H9 (cell line): Measurements from ENCODE around the gene ANK3. TPM values are rescaled to one million over a fixed set of nuclear protein-coding genes. Genes with fewer than 3 reads are reported as not detected.

ENCODE experiments used
- DNase-seq: peaks from one replicate; pipeline ENCODE4 v3.0.0-alpha.2; 2017
- H2AFZ ChIP-seq: one replicate; pipeline ENCODE4 v1.6.1; 2013; ENCODE audit warnings: mild to moderate bottlenecking, low read length, control low read depth, moderate library complexity
- H2AK5ac ChIP-seq: 2 replicates; pipeline ENCODE4 v1.6.1; 2013; ENCODE audit warnings: low read length, control low read depth, mixed read lengths; ENCODE audit not compliant: insufficient read length
- H2BK120ac ChIP-seq: one replicate; pipeline ENCODE4 v1.6.1; 2013; ENCODE audit warnings: low read depth, mild to moderate bottlenecking, low read length, control low read depth, inconsistent platforms; ENCODE audit not compliant: poor library complexity, severe bottlenecking
- H2BK12ac ChIP-seq: 2 replicates; pipeline ENCODE4 v1.6.1; 2013; ENCODE audit warnings: low read length, control low read depth, mixed read lengths, low read depth; ENCODE audit not compliant: insufficient read length
- H2BK15ac ChIP-seq: 2 replicates; pipeline ENCODE4 v1.6.1; 2013; ENCODE audit warnings: low read depth, low read length, control low read depth
- H2BK20ac ChIP-seq: one replicate; pipeline ENCODE4 v1.6.1; 2013; ENCODE audit warnings: low read depth, mild to moderate bottlenecking, low read length, control low read depth, inconsistent platforms; ENCODE audit not compliant: poor library complexity, severe bottlenecking
- H2BK5ac ChIP-seq: 2 replicates; pipeline ENCODE4 v1.6.1; 2013; ENCODE audit warnings: low read length, control low read depth, mixed read lengths; ENCODE audit not compliant: insufficient read length
- H3K14ac ChIP-seq: 2 replicates; pipeline ENCODE4 v1.6.1; 2013; ENCODE audit warnings: low read length, control low read depth; ENCODE audit not compliant: insufficient read depth
- H3K18ac ChIP-seq: 2 replicates; pipeline ENCODE4 v1.6.1; 2013; ENCODE audit warnings: low read depth, mild to moderate bottlenecking, mixed read lengths, low read length, control low read depth; ENCODE audit not compliant: insufficient read length
- H3K23ac ChIP-seq: 2 replicates; pipeline ENCODE4 v1.6.1; 2013; ENCODE audit warnings: low read length, control low read depth, mixed read lengths, low read depth; ENCODE audit not compliant: insufficient read length
- H3K23me2 ChIP-seq: 2 replicates; pipeline ENCODE4 v1.6.1; 2013; ENCODE audit warnings: low read depth, mild to moderate bottlenecking, mixed read lengths, low read length, control low read depth; ENCODE audit not compliant: insufficient read length, poor library complexity, severe bottlenecking
- H3K27ac ChIP-seq: 2 replicates; pipeline ENCODE4 v1.5.1; 2013; ENCODE audit warnings: low read length, control low read depth, mixed read lengths, low read depth; ENCODE audit not compliant: insufficient read length
- H3K27me3 ChIP-seq: 2 replicates; pipeline ENCODE4 v1.6.1; 2013; ENCODE audit warnings: low read length, control low read depth, inconsistent platforms; ENCODE audit not compliant: insufficient read depth
- H3K4ac ChIP-seq: 2 replicates; pipeline ENCODE4 v1.6.1; 2013; ENCODE audit warnings: low read depth, mild to moderate bottlenecking, control low read depth, inconsistent platforms, low read length, moderate library complexity
- H3K4me1 ChIP-seq: 2 replicates; pipeline ENCODE4 v1.6.1; 2013; ENCODE audit warnings: low read length, control low read depth, inconsistent platforms; ENCODE audit not compliant: insufficient read depth
- H3K4me2 ChIP-seq: 2 replicates; pipeline ENCODE4 v1.6.1; 2013; ENCODE audit warnings: low read length, control low read depth, mixed read lengths; ENCODE audit not compliant: insufficient read length, insufficient read depth
- H3K56ac ChIP-seq: 2 replicates; pipeline ENCODE4 v1.6.1; 2013; ENCODE audit warnings: low read depth, mild to moderate bottlenecking, mixed read lengths, low read length, control low read depth; ENCODE audit not compliant: insufficient read length
- H3K79me1 ChIP-seq: 2 replicates; pipeline ENCODE4 v1.6.1; 2013; ENCODE audit warnings: low read depth, mild to moderate bottlenecking, moderate library complexity, low read length, control low read depth, inconsistent platforms; ENCODE audit not compliant: insufficient read depth, poor library complexity, severe bottlenecking
- H3K79me2 ChIP-seq: 2 replicates; pipeline ENCODE4 v1.6.1; 2013; ENCODE audit warnings: low read length, control low read depth, inconsistent platforms; ENCODE audit not compliant: insufficient read depth
- H3K9ac ChIP-seq: 2 replicates; pipeline ENCODE4 v1.6.1; 2013; ENCODE audit warnings: low read length, control low read depth, mixed read lengths; ENCODE audit not compliant: insufficient read length; ENCODE audit errors: extremely low read depth
- H3K9me3 ChIP-seq: one replicate; pipeline ENCODE4 v1.6.1; 2013; ENCODE audit warnings: low read depth, low read length, inconsistent platforms; ENCODE audit not compliant: control insufficient read depth
- H3T11ph ChIP-seq: one replicate; pipeline ENCODE4 v1.6.1; 2013; ENCODE audit warnings: mild to moderate bottlenecking, low read length, control low read depth, inconsistent platforms
- H4K20me1 ChIP-seq: one replicate; pipeline ENCODE4 v1.6.1; 2013; ENCODE audit not compliant: control insufficient read depth, insufficient read length, insufficient read depth
- H4K5ac ChIP-seq: 2 replicates; pipeline ENCODE4 v1.6.1; 2013; ENCODE audit warnings: low read depth, mild to moderate bottlenecking, mixed read lengths, low read length, control low read depth; ENCODE audit not compliant: insufficient read length
- H4K8ac ChIP-seq: replicated peaks from 2 replicates; pipeline ENCODE4 v1.6.1; 2013; ENCODE audit warnings: low read length, control low read depth, mixed read lengths, low read depth; ENCODE audit not compliant: insufficient read length
- H4K91ac ChIP-seq: 2 replicates; pipeline ENCODE4 v1.6.1; 2013; ENCODE audit warnings: low read depth, mild to moderate bottlenecking, moderate library complexity, mixed read lengths, low read length, control low read depth; ENCODE audit not compliant: insufficient read length
- H3K27ac Mint-ChIP-seq, 3 experiments: 2 replicates in 2 of 3; 3 replicates in 1 of 3; pipeline ENCODE4 v1.8.0; 2020 to 2021; ENCODE audit warnings: mixed read lengths in 3 of 3, mild to moderate bottlenecking in 1 of 3, moderate library complexity in 1 of 3
- H3K27me3 Mint-ChIP-seq: 2 replicates; pipeline ENCODE4 v1.8.0; 2021; ENCODE audit warnings: low read depth, mild to moderate bottlenecking, moderate library complexity, mixed read lengths
- H3K36me3 Mint-ChIP-seq, 3 experiments: 2 replicates in 2 of 3; 3 replicates in 1 of 3; pipeline ENCODE4 v1.8.0; 2020 to 2021; ENCODE audit warnings: low read depth in 3 of 3, mixed read lengths in 3 of 3; ENCODE audit not compliant: insufficient read depth in 1 of 3
- H3K4me1 Mint-ChIP-seq, 2 experiments: 2 replicates each; pipeline ENCODE4 v1.8.0; 2020; ENCODE audit warnings: mixed read lengths in 2 of 2
- H3K4me3 Mint-ChIP-seq, 2 experiments: 2 replicates in 1 of 2; 3 replicates in 1 of 2; pipeline ENCODE4 v1.8.0; 2020 to 2021; ENCODE audit warnings: mild to moderate bottlenecking in 2 of 2, mixed read lengths in 2 of 2, moderate library complexity in 1 of 2
- H3K9me3 Mint-ChIP-seq, 2 experiments: 2 replicates in 1 of 2; 3 replicates in 1 of 2; pipeline ENCODE4 v1.8.0; 2020; ENCODE audit warnings: mild to moderate bottlenecking in 2 of 2, mixed read lengths in 2 of 2, moderate library complexity in 1 of 2
- CTCF ChIP-seq: fragments of 200-600 bp; sonication (generic); conservative IDR thresholded peaks from 3 replicates; pipeline ENCODE4 v1.8.0; 2021; ENCODE audit warnings: antibody characterized with exemption, mild to moderate bottlenecking
- total RNA-seq: library from RNA; stranded (reverse); gene quantifications from 2 replicates; pipeline ENCODE4 v1.2.1, GENCODE V29; 2021

Gene ANK3
- total RNA-seq, 1 experiment from 2014 or later, result 59.6 TPM

GRCh38 chr10:59977486-59977885 lies 412.2 kb downstream of the ANK3 start:
- no peak for DNase-seq
- Histone ChIP-seq H3K27ac (no peak overlapping the region), H3K4ac (no peak overlapping the region), H3K9ac (no peak overlapping the region), H3K14ac (no peak overlapping the region), H4K20me1 (no peaks in the 10 kb centered on the region), H3K23ac (no peak overlapping the region), H3K18ac (no peak overlapping the region), H3K79me1 (no peaks in the 10 kb centered on the region), H2BK20ac (peak overlapping the region; percentile 45), H3K27me3 (no peaks in the 10 kb centered on the region), H4K91ac (no peak overlapping the region), H4K5ac (no peak overlapping the region), H2AFZ (no peak overlapping the region), H3T11ph (no peak overlapping the region), H3K56ac (no peak overlapping the region), H3K4me1 (no peaks in the 10 kb centered on the region), H3K9me3 (no peaks in the 10 kb centered on the region), H2BK5ac (no peak overlapping the region), H3K23me2 (no peaks in the 10 kb centered on the region), H4K8ac (no peak overlapping the region), H2BK120ac (no peak overlapping the region), H2BK12ac (no peak overlapping the region), H2AK5ac (no peak overlapping the region), H2BK15ac (no peak overlapping the region), H3K79me2 (no peaks in the 10 kb centered on the region), H3K4me2 (no peak overlapping the region)
- peaks cover 5 to 6% of the 10 kb centered on the region in 2 experiments for H3K4me1 Mint-ChIP-seq
- H3K36me3 Mint-ChIP-seq, result peaks cover 18 to 26% (median 21%) of the 10 kb centered on the region in 3 experiments
- H3K4me3 Mint-ChIP-seq, result no peak overlapping the region
- H3K27ac Mint-ChIP-seq, result no peak overlapping the region
- TF ChIP-seq CTCF, result no peak
- peaks cover 27 to 35% of the 10 kb centered on the region in 2 experiments for H3K9me3 Mint-ChIP-seq
- H3K27me3 Mint-ChIP-seq, result no peaks in the 10 kb centered on the region
